ENCODE data around the gene CRACR2A.

Gene CRACR2A

GRCh38 chr12:3777206-3777809 is 24.4 kb upstream of the CRACR2A start:
- Histone ChIP-seq H3K9ac (ENCODE audit: low read length) (no peak overlapping the region), H3K4me3 (ENCODE audit: low read depth, low read length) (no peak overlapping the region), H3K18ac (ENCODE audit: low read length) (no peak overlapping the region), H2AK5ac (ENCODE audit: low read length) (no peak overlapping the region), H2BK120ac (ENCODE audit: insufficient read depth, low read length, poor library complexity) (no peak overlapping the region), H4K91ac (ENCODE audit: low read depth, low read length) (no peak overlapping the region), H3K27me3 (ENCODE audit: insufficient read depth, low read length) (no peaks in the 10 kb centered on the region), H4K12ac (ENCODE audit: low read depth, low read length) (no peak overlapping the region), H3K79me2 (ENCODE audit: control insufficient read depth, insufficient read depth, low read length, poor library complexity) (no peaks in the 10 kb centered on the region), H3K23ac (ENCODE audit: low read length) (no peak overlapping the region), H2BK5ac (ENCODE audit: low read depth, low read length, poor library complexity) (no peak overlapping the region), H2AFZ (ENCODE audit: insufficient read depth, low read length, poor library complexity) (no peak overlapping the region), H3K4me1 (ENCODE audit: control insufficient read depth in 1 of 2, insufficient read depth in 2 of 2, low read length in 2 of 2) (no peaks in the 10 kb centered on the region), H4K8ac (ENCODE audit: low read depth, low read length) (no peak overlapping the region), H3K79me1 (ENCODE audit: low read length) (no peaks in the 10 kb centered on the region), H3K4me2 (ENCODE audit: low read length) (no peak overlapping the region), H3K36me3 (ENCODE audit: control insufficient read depth in 1 of 2, insufficient read depth in 2 of 2, low read length in 2 of 2) (no peaks in the 10 kb centered on the region), H2BK12ac (ENCODE audit: low read length) (no peak overlapping the region), H3K9me3 (ENCODE audit: insufficient read depth, low read depth, low read length) (no peaks in the 10 kb centered on the region), H3K27ac (ENCODE audit: low read depth, low read length) (no peak overlapping the region), H3K14ac (ENCODE audit: low read length) (no peak overlapping the region), H3K4ac (ENCODE audit: low read depth, low read length) (no peak overlapping the region)
- no CpG with 5 or more reads among the region's 3 CpGs for WGBS (ENCODE audit: extremely low coverage, insufficient coverage, insufficient read length)
- DNase-seq, result peak; percentile 16 to 68

- Histone ChIP-seq H2AFZ (ENCODE audit: insufficient read depth, low read length, poor library complexity) (no peak overlapping the region), H2BK5ac (ENCODE audit: low read depth, low read length, poor library complexity) (no peak overlapping the region), H3K79me2 (ENCODE audit: control insufficient read depth, insufficient read depth, low read length, poor library complexity) (no peaks in the 10 kb centered on the region), H3K79me1 (ENCODE audit: low read length) (no peaks in the 10 kb centered on the region), H3K4me1 (ENCODE audit: control insufficient read depth in 1 of 2, insufficient read depth in 2 of 2, low read length in 2 of 2) (no peaks in the 10 kb centered on the region), H3K23ac (ENCODE audit: low read length) (no peak overlapping the region), H3K27ac (ENCODE audit: low read depth, low read length) (no peak overlapping the region), H3K9me3 (ENCODE audit: insufficient read depth, low read depth, low read length) (no peaks in the 10 kb centered on the region), H3K27me3 (ENCODE audit: insufficient read depth, low read length) (no peaks in the 10 kb centered on the region), H3K14ac (ENCODE audit: low read length) (no peak overlapping the region), H4K8ac (ENCODE audit: low read depth, low read length) (no peak overlapping the region), H3K9ac (ENCODE audit: low read length) (no peak overlapping the region), H2AK5ac (ENCODE audit: low read length) (no peak overlapping the region), H4K91ac (ENCODE audit: low read depth, low read length) (no peak overlapping the region), H4K12ac (ENCODE audit: low read depth, low read length) (no peak overlapping the region), H3K36me3 (ENCODE audit: control insufficient read depth in 1 of 2, insufficient read depth in 2 of 2, low read length in 2 of 2) (no peaks in the 10 kb centered on the region), H2BK120ac (ENCODE audit: insufficient read depth, low read length, poor library complexity) (no peak overlapping the region), H3K4me3 (ENCODE audit: low read depth, low read length) (no peak overlapping the region), H3K4me2 (ENCODE audit: low read length) (no peak overlapping the region), H2BK12ac (ENCODE audit: low read length) (no peak overlapping the region), H3K18ac (ENCODE audit: low read length) (no peak overlapping the region), H3K4ac (ENCODE audit: low read depth, low read length) (no peak overlapping the region)
- no peak for DNase-seq
- WGBS (ENCODE audit: extremely low coverage, insufficient coverage, insufficient read length), result no CpG with 5 or more reads among the region's 5 CpGs
Observed at GRCh38 chr12:3775385-3776035, 22.6 kb upstream of the CRACR2A start.

- H3K27me3 ChIP-seq (ENCODE audit: insufficient read depth, low read length), result no peaks in the 10 kb centered on the region
- no peaks in the 10 kb centered on the region for H3K4me1 ChIP-seq (ENCODE audit: control insufficient read depth in 1 of 2, insufficient read depth in 2 of 2, low read length in 2 of 2)
- H3K79me2 ChIP-seq (ENCODE audit: control insufficient read depth, insufficient read depth, low read length, poor library complexity), result no peaks in the 10 kb centered on the region
- no peak overlapping the region for H3K18ac ChIP-seq (ENCODE audit: low read length)
- no peak for DNase-seq
- no peaks in the 10 kb centered on the region for H3K36me3 ChIP-seq (ENCODE audit: control insufficient read depth in 1 of 2, insufficient read depth in 2 of 2, low read length in 2 of 2)
- no peak overlapping the region for H3K14ac ChIP-seq (ENCODE audit: low read length)
- H3K79me1 ChIP-seq (ENCODE audit: low read length), result no peaks in the 10 kb centered on the region
- no peak overlapping the region for H2BK120ac ChIP-seq (ENCODE audit: insufficient read depth, low read length, poor library complexity)
- no peak overlapping the region for H4K12ac ChIP-seq (ENCODE audit: low read depth, low read length)
- no peak overlapping the region for H3K9ac ChIP-seq (ENCODE audit: low read length)
- no peak overlapping the region for H3K27ac ChIP-seq (ENCODE audit: low read depth, low read length)
- no peak overlapping the region for H4K91ac ChIP-seq (ENCODE audit: low read depth, low read length)
- no peak overlapping the region for H2AK5ac ChIP-seq (ENCODE audit: low read length)
- no peak overlapping the region for H4K8ac ChIP-seq (ENCODE audit: low read depth, low read length)
- no peaks in the 10 kb centered on the region for H3K9me3 ChIP-seq (ENCODE audit: insufficient read depth, low read depth, low read length)
- no peak overlapping the region for H2BK12ac ChIP-seq (ENCODE audit: low read length)
- no CpG with 5 or more reads among the region's 4 CpGs for WGBS (ENCODE audit: extremely low coverage, insufficient coverage, insufficient read length)
- H3K4me3 ChIP-seq (ENCODE audit: low read depth, low read length), result no peak overlapping the region
- no peak overlapping the region for H3K23ac ChIP-seq (ENCODE audit: low read length)
- H2BK5ac ChIP-seq (ENCODE audit: low read depth, low read length, poor library complexity), result no peak overlapping the region
- no peak overlapping the region for H3K4me2 ChIP-seq (ENCODE audit: low read length)
- no peak overlapping the region for H3K4ac ChIP-seq (ENCODE audit: low read depth, low read length)
- no peak overlapping the region for H2AFZ ChIP-seq (ENCODE audit: insufficient read depth, low read length, poor library complexity)
Observed at GRCh38 chr12:3772380-3772779, 19.5 kb upstream of the CRACR2A start.

- no CpG with 5 or more reads among the region's 1 CpG for WGBS (ENCODE audit: extremely low coverage, insufficient coverage, insufficient read length)
- H3K27me3 ChIP-seq (ENCODE audit: insufficient read depth, low read length), result no peaks in the 10 kb centered on the region
- no peak overlapping the region for H3K9ac ChIP-seq (ENCODE audit: low read length)
- H4K12ac ChIP-seq (ENCODE audit: low read depth, low read length), result no peak overlapping the region
- no peak overlapping the region for H2BK120ac ChIP-seq (ENCODE audit: insufficient read depth, low read length, poor library complexity)
- no peak overlapping the region for H3K23ac ChIP-seq (ENCODE audit: low read length)
- no peaks in the 10 kb centered on the region for H3K79me2 ChIP-seq (ENCODE audit: control insufficient read depth, insufficient read depth, low read length, poor library complexity)
- H3K4ac ChIP-seq (ENCODE audit: low read depth, low read length), result no peak overlapping the region
- H3K79me1 ChIP-seq (ENCODE audit: low read length), result no peaks in the 10 kb centered on the region
- no peak overlapping the region for H2AK5ac ChIP-seq (ENCODE audit: low read length)
- H3K4me3 ChIP-seq (ENCODE audit: low read depth, low read length), result no peak overlapping the region
- H4K8ac ChIP-seq (ENCODE audit: low read depth, low read length), result no peak overlapping the region
- no peak for DNase-seq
- H4K91ac ChIP-seq (ENCODE audit: low read depth, low read length), result no peak overlapping the region
- no peak overlapping the region for H3K27ac ChIP-seq (ENCODE audit: low read depth, low read length)
- no peak overlapping the region for H3K4me2 ChIP-seq (ENCODE audit: low read length)
- H2BK12ac ChIP-seq (ENCODE audit: low read length), result no peak overlapping the region
- H2BK5ac ChIP-seq (ENCODE audit: low read depth, low read length, poor library complexity), result no peak overlapping the region
- no peaks in the 10 kb centered on the region for H3K9me3 ChIP-seq (ENCODE audit: insufficient read depth, low read depth, low read length)
- no peak overlapping the region for H3K18ac ChIP-seq (ENCODE audit: low read length)
- no peak overlapping the region for H3K14ac ChIP-seq (ENCODE audit: low read length)
- no peaks in the 10 kb centered on the region for H3K4me1 ChIP-seq (ENCODE audit: control insufficient read depth in 1 of 2, insufficient read depth in 2 of 2, low read length in 2 of 2)
- no peaks in the 10 kb centered on the region for H3K36me3 ChIP-seq (ENCODE audit: control insufficient read depth in 1 of 2, insufficient read depth in 2 of 2, low read length in 2 of 2)
- no peak overlapping the region for H2AFZ ChIP-seq (ENCODE audit: insufficient read depth, low read length, poor library complexity)
Observed at GRCh38 chr12:3771853-3772252, 18.9 kb upstream of the CRACR2A start.
